Keratinocyte (primary cell): Measurements from ENCODE around the gene CAPN14. TPM values are rescaled to one million over a fixed set of nuclear protein-coding genes. Genes with fewer than 3 reads are reported as not detected.

Source experiments
- DNase-seq: peaks from one replicate; pipeline ENCODE4 v3.0.0-alpha.2; 2011; ENCODE audit warnings: low read depth, missing footprints, low spot score
- FAIRE-seq: peaks from 2 replicates; lab custom pipeline; 2011; peaks lifted over from hg19 to GRCh38; lab: Jason Lieb, UNC
- H2AFZ ChIP-seq: 2 replicates; pipeline ENCODE4 v1.6.0; 2012; ENCODE audit warnings: low read length, control low read depth, inconsistent platforms; ENCODE audit not compliant: control insufficient read depth
- H3K27ac ChIP-seq: 2 replicates; pipeline ENCODE4 v1.5.1; 2011; ENCODE audit warnings: low read length; ENCODE audit not compliant: control insufficient read depth, insufficient read depth
- H3K27me3 ChIP-seq: 3 replicates; pipeline ENCODE4 v1.6.0; 2011; ENCODE audit warnings: low read length; ENCODE audit not compliant: control insufficient read depth, insufficient read depth; ENCODE audit errors: extremely low read depth
- H3K36me3 ChIP-seq, 2 experiments: 2 replicates in 1 of 2; 3 replicates in 1 of 2; pipeline ENCODE4 v1.5.1; 2011; ENCODE audit warnings: low read length in 2 of 2, mild to moderate bottlenecking in 1 of 2; ENCODE audit not compliant: control insufficient read depth in 2 of 2, insufficient read depth in 2 of 2; ENCODE audit errors: extremely low read depth in 1 of 2
- H3K4me1 ChIP-seq: 3 replicates; pipeline ENCODE4 v1.5.1; 2011; ENCODE audit warnings: low read length; ENCODE audit not compliant: control insufficient read depth, insufficient read depth; ENCODE audit errors: extremely low read depth
- H3K4me2 ChIP-seq: 3 replicates; pipeline ENCODE4 v1.6.0; 2011; ENCODE audit warnings: low read depth, low read length; ENCODE audit not compliant: control insufficient read depth, insufficient read depth; ENCODE audit errors: extremely low read depth
- H3K4me3 ChIP-seq, 3 experiments: fragments of 200-600 bp in 1 of 3; sonication (generic) in 1 of 3; 2 replicates in 2 of 3; 3 replicates in 1 of 3; pipeline ENCODE4 v1.5.1; 2011 to 2016; ENCODE audit warnings: low read length in 3 of 3, mild to moderate bottlenecking in 3 of 3, control low read depth in 2 of 3, inconsistent platforms in 1 of 3, low read depth in 1 of 3, mixed read lengths in 1 of 3, mixed run types in 1 of 3, moderate library complexity in 1 of 3; ENCODE audit not compliant: control insufficient read depth in 2 of 3, insufficient read depth in 2 of 3; ENCODE audit errors: extremely low read depth in 1 of 3
- H3K79me2 ChIP-seq: 2 replicates; pipeline ENCODE4 v1.6.0; 2012; ENCODE audit warnings: low read length; ENCODE audit not compliant: control insufficient read depth, insufficient read depth
- H3K9ac ChIP-seq: 3 replicates; pipeline ENCODE4 v1.6.0; 2011; ENCODE audit warnings: low read length; ENCODE audit not compliant: control insufficient read depth, insufficient read depth; ENCODE audit errors: extremely low read depth
- H3K9me1 ChIP-seq: 3 replicates; pipeline ENCODE4 v1.6.0; 2011; ENCODE audit warnings: low read length; ENCODE audit not compliant: control insufficient read depth, insufficient read depth; ENCODE audit errors: extremely low read depth
- H3K9me3 ChIP-seq: 2 replicates; pipeline ENCODE4 v1.5.1; 2012; ENCODE audit warnings: low read depth, low read length; ENCODE audit not compliant: control insufficient read depth
- H4K20me1 ChIP-seq: 3 replicates; pipeline ENCODE4 v1.6.0; 2011; ENCODE audit warnings: low read length; ENCODE audit not compliant: control insufficient read depth, insufficient read depth; ENCODE audit errors: extremely low read depth
- EZH2 ChIP-seq: IDR thresholded peaks from one replicate; pipeline ENCODE4 v1.6.1; 2012; ENCODE audit warnings: inconsistent platforms, mild to moderate bottlenecking, low read length, moderate library complexity
- dilution Hi-C: fragments of 300-500 bp; cut with MboI; formaldehyde crosslinking; loops from one replicate; pipeline ENCODE4 v1.7.0; 2020; ENCODE audit warnings: low sequenced_read_pairs; ENCODE audit not compliant: extremely low pct_ligation_motif_present
- polyA plus RNA-seq, 5 experiments: library from polyadenylated mRNA; depleted of rRNA in 3 of 5; stranded (reverse) in 3 of 5; stranded (forward) in 1 of 5; unstranded in 1 of 5; fragments of >200 nt; gene quantifications; 1 replicate in 1 of 5; 2 replicates in 3 of 5; 3 replicates in 1 of 5; pipeline versions ENCODE4 v1.2.1 to v1.2.3, GENCODE V29; 2011 to 2012; ENCODE audit warnings: missing spikeins in 2 of 5, low read depth in 1 of 5, low replicate concordance in 1 of 5
- TF ChIP-seq, protein P1 (sequence below), 3 experiments: IDR thresholded peaks in 1 of 3; conservative IDR thresholded peaks in 1 of 3; optimal IDR thresholded peaks in 1 of 3; 2 replicates in 2 of 3; 3 replicates in 1 of 3; pipeline versions ENCODE3 to v1.5.1; 2011; ENCODE audit warnings: low read length in 3 of 3, mild to moderate bottlenecking in 3 of 3, moderate library complexity in 2 of 3, control low read depth in 1 of 3, inconsistent platforms in 1 of 3; ENCODE audit not compliant: insufficient read depth in 2 of 3; ENCODE audit errors: extremely low read depth in 1 of 3

CAPN14 gene
- polyA plus RNA-seq, 1 donor (not counting 4 experiments of a cell fraction or from before 2014, with no cell fraction given): 1.1 TPM

DNA sequence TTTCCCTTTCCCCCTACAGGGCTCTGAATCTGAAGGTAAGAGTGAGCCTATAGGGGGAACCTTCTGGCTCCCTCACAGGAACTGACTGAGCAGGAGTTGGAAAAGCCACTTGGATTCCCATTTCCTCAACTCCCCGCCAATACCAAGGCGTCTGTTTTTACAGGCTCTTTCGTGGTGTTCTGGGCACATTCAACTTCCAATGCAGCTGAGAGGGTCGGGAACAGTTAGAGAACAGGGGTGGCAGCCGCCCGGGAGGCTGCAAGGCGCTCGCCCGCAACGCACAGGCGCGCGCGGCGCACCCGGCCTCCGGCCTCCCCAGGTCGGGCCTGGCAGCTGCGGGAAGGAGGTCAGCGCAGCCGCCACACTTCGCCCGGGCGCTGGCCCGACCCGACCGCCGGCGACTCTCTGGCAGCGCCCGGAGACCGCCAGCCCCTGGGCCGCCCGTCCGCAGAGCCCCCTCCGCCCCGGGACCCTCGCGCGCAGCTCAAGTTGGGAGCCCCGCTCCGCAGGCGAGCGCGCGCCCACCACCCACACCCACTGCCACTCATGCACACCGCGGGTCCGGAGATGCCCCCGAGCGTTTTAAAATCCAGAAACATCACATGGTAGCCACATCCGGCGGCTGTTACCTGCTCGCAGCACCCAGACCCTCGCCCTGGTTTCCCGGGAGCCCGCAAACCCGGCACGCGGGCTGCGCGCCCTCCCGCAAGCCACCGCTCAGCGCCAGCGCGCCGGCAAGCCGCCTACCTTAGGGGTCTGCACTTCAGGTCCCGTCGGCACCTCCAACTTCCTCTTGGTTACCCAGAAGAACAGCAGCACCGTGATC lies 79.9 kb downstream of the CAPN14 start:
- Histone ChIP-seq H2AFZ (peak overlapping the region; percentile 93), H3K9ac (peak overlapping the region; percentile 78), H3K9me1 (no peaks in the 10 kb centered on the region), H4K20me1 (no peaks in the 10 kb centered on the region), H3K9me3 (no peaks in the 10 kb centered on the region), H3K27me3 (no peaks in the 10 kb centered on the region), H3K27ac (peak overlapping the region; percentile 39), H3K36me3 (no peaks in the 10 kb centered on the region), H3K4me3 (peak overlapping the region; percentile 59 to 82 (median 65)), H3K4me1 (peaks cover 16% of the 10 kb centered on the region), H3K4me2 (peak overlapping the region; percentile 61), H3K79me2 (peaks cover 26% of the 10 kb centered on the region)
- peak; percentile 67 for FAIRE-seq
- no peak for DNase-seq
- dilution Hi-C loops: no loop called here
- no peak for TF ChIP-seq EZH2
- TF ChIP-seq, protein P1, sequence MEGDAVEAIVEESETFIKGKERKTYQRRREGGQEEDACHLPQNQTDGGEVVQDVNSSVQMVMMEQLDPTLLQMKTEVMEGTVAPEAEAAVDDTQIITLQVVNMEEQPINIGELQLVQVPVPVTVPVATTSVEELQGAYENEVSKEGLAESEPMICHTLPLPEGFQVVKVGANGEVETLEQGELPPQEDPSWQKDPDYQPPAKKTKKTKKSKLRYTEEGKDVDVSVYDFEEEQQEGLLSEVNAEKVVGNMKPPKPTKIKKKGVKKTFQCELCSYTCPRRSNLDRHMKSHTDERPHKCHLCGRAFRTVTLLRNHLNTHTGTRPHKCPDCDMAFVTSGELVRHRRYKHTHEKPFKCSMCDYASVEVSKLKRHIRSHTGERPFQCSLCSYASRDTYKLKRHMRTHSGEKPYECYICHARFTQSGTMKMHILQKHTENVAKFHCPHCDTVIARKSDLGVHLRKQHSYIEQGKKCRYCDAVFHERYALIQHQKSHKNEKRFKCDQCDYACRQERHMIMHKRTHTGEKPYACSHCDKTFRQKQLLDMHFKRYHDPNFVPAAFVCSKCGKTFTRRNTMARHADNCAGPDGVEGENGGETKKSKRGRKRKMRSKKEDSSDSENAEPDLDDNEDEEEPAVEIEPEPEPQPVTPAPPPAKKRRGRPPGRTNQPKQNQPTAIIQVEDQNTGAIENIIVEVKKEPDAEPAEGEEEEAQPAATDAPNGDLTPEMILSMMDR (optimal IDR thresholded peaks at IDR 0.05 in 1 of 3, IDR thresholded peaks at IDR 0.05 in 1 of 3, conservative IDR thresholded peaks at IDR 0.05 in 1 of 3; ENCODE audit: extremely low read depth in 1 of 3, insufficient read depth in 2 of 3, low read length in 3 of 3): no peak

DNA sequence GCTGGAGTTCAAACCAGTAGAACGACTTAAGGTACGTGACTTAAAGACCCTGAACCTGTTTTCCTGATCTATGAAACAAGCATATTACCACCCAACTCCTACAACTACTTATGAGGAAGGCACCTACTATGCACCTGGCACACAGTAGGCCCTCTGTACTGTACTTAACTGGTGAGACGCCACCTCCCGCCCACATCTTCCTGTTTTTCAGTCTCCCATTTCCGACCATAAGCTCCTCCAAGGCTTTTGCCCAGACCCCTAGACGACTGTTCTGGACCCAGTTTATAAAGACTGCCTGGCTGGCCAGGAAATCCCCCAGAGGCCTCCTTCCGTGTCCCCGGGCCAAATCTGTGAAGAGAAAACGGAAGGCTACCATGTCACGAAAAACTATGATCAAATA lies 80.6 kb downstream of the CAPN14 start:
- Histone ChIP-seq H4K20me1 (no peaks in the 10 kb centered on the region), H3K4me2 (peak overlapping the region; percentile 61), H3K9ac (peak overlapping the region; percentile 78), H3K79me2 (peaks cover 29% of the 10 kb centered on the region), H2AFZ (no peak overlapping the region), H3K9me3 (no peaks in the 10 kb centered on the region), H3K9me1 (no peaks in the 10 kb centered on the region), H3K27ac (no peak overlapping the region), H3K36me3 (no peaks in the 10 kb centered on the region), H3K4me1 (peaks cover 16% of the 10 kb centered on the region), H3K4me3 (peak overlapping the region; percentile 59 to 82 (median 65)), H3K27me3 (no peaks in the 10 kb centered on the region)
- peak; percentile 43 for FAIRE-seq
- TF ChIP-seq EZH2: no peak
- TF ChIP-seq, protein P1 (optimal IDR thresholded peaks at IDR 0.05 in 1 of 3, IDR thresholded peaks at IDR 0.05 in 1 of 3, conservative IDR thresholded peaks at IDR 0.05 in 1 of 3; ENCODE audit: extremely low read depth in 1 of 3, insufficient read depth in 2 of 3, low read length in 3 of 3): no peak
- dilution Hi-C loops: no loop called here
- no peak for DNase-seq
